SK-N-SH (cell line): ENCODE measurements around the gene ITPA. TPM values are rescaled to one million over a fixed set of nuclear protein-coding genes. Genes with fewer than 3 reads are reported as not detected.

Experiments used
- CTCF ChIA-PET: fragments of 300-600, 350-600 bp; formaldehyde crosslinking; extraction: SDS; loops from one replicate; lab custom pipeline; 2021; lab: Yijun Ruan, JAX
- POLR2A ChIA-PET: fragments of 350-600 bp; sonication (Branson Sonifier 250); formaldehyde crosslinking; extraction: SDS; loops from one replicate; lab custom pipeline; 2020; ENCODE audit warnings: antibody characterized with exemption, inconsistent platforms; lab: Yijun Ruan, JAX
- DNase-seq: peaks from one replicate; pipeline ENCODE4 v3.0.0; 2012
- H2AFZ ChIP-seq: fragments of 200-600 bp; sonication (generic); 2 replicates; pipeline ENCODE4 v1.8.1; 2016; ENCODE audit warnings: antibody characterized with exemption, mild to moderate bottlenecking, low read depth
- H3F3A ChIP-seq: fragments of 200-600 bp; sonication (generic); replicated peaks from 2 replicates; pipeline ENCODE3; 2016; ENCODE audit warnings: antibody characterized with exemption, mild to moderate bottlenecking; ENCODE audit not compliant: insufficient read depth
- H3K27ac ChIP-seq, 2 experiments: fragments of 200-500 bp in 1 of 2; fragments of 200-600 bp in 1 of 2; sonication (Bioruptor generic) in 1 of 2; sonication (generic), shearing (Covaris generic) in 1 of 2; 2 replicates each; pipeline versions ENCODE4 v1.5.1 to v1.6.1; 2014 to 2016; ENCODE audit warnings: low read depth in 2 of 2, inconsistent platforms in 1 of 2, low read length in 1 of 2, mild to moderate bottlenecking in 1 of 2, mixed read lengths in 1 of 2
- H3K27me3 ChIP-seq: fragments of 200-600 bp; sonication (generic), shearing (Covaris generic); 2 replicates; pipeline ENCODE4 v1.6.1; 2016; ENCODE audit warnings: mixed run types; ENCODE audit not compliant: insufficient read depth
- H3K36me3 ChIP-seq, 2 experiments: fragments of 200-500 bp in 1 of 2; fragments of 200-600 bp in 1 of 2; sonication (Bioruptor generic) in 1 of 2; sonication (generic) in 1 of 2; replicated peaks in 1 of 2; 2 replicates each; pipeline versions ENCODE3 to v1.5.1; 2014 to 2016; ENCODE audit warnings: low read length in 1 of 2, mild to moderate bottlenecking in 1 of 2; ENCODE audit not compliant: insufficient read depth in 2 of 2, control insufficient read depth in 1 of 2
- H3K4me1 ChIP-seq, 2 experiments: fragments of 200-500 bp in 1 of 2; fragments of 200-600 bp in 1 of 2; sonication (Bioruptor generic) in 1 of 2; sonication (generic), shearing (Covaris generic) in 1 of 2; 2 replicates each; pipeline versions ENCODE4 v1.5.1 to v1.6.1; 2014 to 2016; ENCODE audit warnings: low read depth in 1 of 2, low read length in 1 of 2, mixed run types in 1 of 2; ENCODE audit not compliant: insufficient read depth in 2 of 2, control insufficient read depth in 1 of 2
- H3K4me2 ChIP-seq: fragments of 200-600 bp; sonication (generic), shearing (Covaris generic); 2 replicates; pipeline ENCODE4 v1.6.1; 2017; ENCODE audit warnings: mixed run types
- H3K4me3 ChIP-seq, 2 experiments: fragments of 200-500 bp in 1 of 2; fragments of 200-600 bp in 1 of 2; sonication (Bioruptor generic) in 1 of 2; sonication (generic), shearing (Covaris generic) in 1 of 2; 2 replicates each; pipeline versions ENCODE4 v1.5.1 to v1.8.1; 2014 to 2016; ENCODE audit warnings: low read depth in 2 of 2, inconsistent platforms in 1 of 2, low read length in 1 of 2, mild to moderate bottlenecking in 1 of 2, mixed read lengths in 1 of 2, moderate library complexity in 1 of 2
- H3K79me2 ChIP-seq: fragments of 200-600 bp; sonication (generic); 2 replicates; pipeline ENCODE4 v1.8.1; 2017; ENCODE audit warnings: mild to moderate bottlenecking; ENCODE audit not compliant: insufficient read depth
- H3K9ac ChIP-seq: fragments of 200-600 bp; sonication (generic); 2 replicates; pipeline ENCODE4 v1.6.1; 2017; ENCODE audit warnings: mixed run types
- H3K9me2 ChIP-seq: fragments of 200-600 bp; sonication (generic); 2 replicates; pipeline ENCODE4 v1.6.1; 2017; ENCODE audit warnings: mixed run types
- H3K9me3 ChIP-seq: fragments of 200-600 bp; sonication (generic); 2 replicates; pipeline ENCODE4 v1.6.1; 2017; ENCODE audit warnings: mixed run types, mild to moderate bottlenecking, moderate library complexity
- H4K20me1 ChIP-seq: fragments of 200-600 bp; sonication (generic); 2 replicates; pipeline ENCODE4 v1.6.1; 2017; ENCODE audit warnings: mild to moderate bottlenecking, mixed run types; ENCODE audit not compliant: insufficient read depth
- CHD2 ChIP-seq: fragments of 150-350 bp; IDR thresholded peaks from 2 replicates; pipeline ENCODE4 v1.6.1; 2018; ENCODE audit warnings: low read length; ENCODE audit not compliant: partially characterized antibody
- ELF1 ChIP-seq: IDR thresholded peaks from 2 replicates; pipeline ENCODE4 v1.4.0; 2012
- EP300 ChIP-seq, 2 experiments: IDR thresholded peaks; 2 replicates each; pipeline versions ENCODE4 v1.4.0 to v1.6.1; 2012; ENCODE audit warnings: borderline replicate concordance in 1 of 2, low read depth in 1 of 2, low read length in 1 of 2
- FOSL2 ChIP-seq: IDR thresholded peaks from 2 replicates; pipeline ENCODE4 v1.4.0; 2012; ENCODE audit warnings: low read depth, mild to moderate bottlenecking, moderate library complexity, borderline replicate concordance
- FOXJ3 ChIP-seq: sonication (generic); formaldehyde crosslinking; IDR thresholded peaks from 2 replicates; pipeline ENCODE4 v1.5.1; 2020; ENCODE audit warnings: mild to moderate bottlenecking, missing genetic modification reagents
- FOXM1 ChIP-seq: IDR thresholded peaks from 2 replicates; pipeline ENCODE4 v1.4.0; 2012; ENCODE audit warnings: low read depth, mild to moderate bottlenecking
- MEF2A ChIP-seq: IDR thresholded peaks from 2 replicates; pipeline ENCODE4 v1.4.0; 2012; ENCODE audit warnings: low read depth, borderline replicate concordance
- NRF1 ChIP-seq: IDR thresholded peaks from 2 replicates; pipeline ENCODE4 v1.6.1; 2012; ENCODE audit warnings: low read depth, mild to moderate bottlenecking, low read length
- RAD21 ChIP-seq: IDR thresholded peaks from 2 replicates; pipeline ENCODE4 v1.6.1; 2012; ENCODE audit warnings: mild to moderate bottlenecking, low read length
- RXRA ChIP-seq: IDR thresholded peaks from 2 replicates; pipeline ENCODE4 v1.4.0; 2012; ENCODE audit warnings: low read depth, mild to moderate bottlenecking, borderline replicate concordance
- TAF1 ChIP-seq: IDR thresholded peaks from 2 replicates; pipeline ENCODE4 v1.6.1; 2012; ENCODE audit warnings: low read depth, mild to moderate bottlenecking, low read length, moderate library complexity, borderline replicate concordance
- TEAD4 ChIP-seq: IDR thresholded peaks from 2 replicates; pipeline ENCODE4 v1.4.0; 2012; ENCODE audit warnings: mild to moderate bottlenecking, borderline replicate concordance; ENCODE audit not compliant: insufficient read depth
- YY1 ChIP-seq: IDR thresholded peaks from 2 replicates; pipeline ENCODE4 v1.4.0; 2012; ENCODE audit warnings: low read depth, mild to moderate bottlenecking
- WGBS: methylation state at CpG from one replicate; pipeline ENCODE4 v1.1.6; 2017; ENCODE audit warnings: low lambda C conversion rate; 5-methylcytosine and 5-hydroxymethylcytosine counted together
- polyA plus RNA-seq, 3 experiments: library from polyadenylated mRNA; depleted of rRNA; stranded (reverse); fragments of >200 nt; gene quantifications; 2 replicates each; pipeline ENCODE4 v1.2.3, GENCODE V29; 2012
- TF ChIP-seq, protein P1 (sequence below): fragments of 150-350 bp; IDR thresholded peaks from 2 replicates; pipeline ENCODE4 v1.6.1; 2017; ENCODE audit warnings: antibody characterized with exemption, low read length, low read depth, borderline replicate concordance
- TF ChIP-seq, protein P2 (sequence below): fragments of 150-350 bp; IDR thresholded peaks from 2 replicates; pipeline ENCODE4 v1.6.1; 2016; ENCODE audit warnings: mild to moderate bottlenecking, low read depth, low read length
- TF ChIP-seq, protein P3 (sequence below): IDR thresholded peaks from 2 replicates; pipeline ENCODE4 v1.4.0; 2012; ENCODE audit warnings: low read depth, borderline replicate concordance
- TF ChIP-seq, protein P4 (sequence below): IDR thresholded peaks from 2 replicates; pipeline ENCODE4 v1.4.0; 2012; ENCODE audit warnings: low read depth
- TF ChIP-seq, protein P5 (sequence below): IDR thresholded peaks from 2 replicates; pipeline ENCODE4 v1.4.0; 2012; ENCODE audit warnings: low read depth, borderline replicate concordance

The ITPA gene
- polyA plus RNA-seq, 1 of the 3 experiments (the other 2 are of a cell fraction) = 66.7 TPM

DNA sequence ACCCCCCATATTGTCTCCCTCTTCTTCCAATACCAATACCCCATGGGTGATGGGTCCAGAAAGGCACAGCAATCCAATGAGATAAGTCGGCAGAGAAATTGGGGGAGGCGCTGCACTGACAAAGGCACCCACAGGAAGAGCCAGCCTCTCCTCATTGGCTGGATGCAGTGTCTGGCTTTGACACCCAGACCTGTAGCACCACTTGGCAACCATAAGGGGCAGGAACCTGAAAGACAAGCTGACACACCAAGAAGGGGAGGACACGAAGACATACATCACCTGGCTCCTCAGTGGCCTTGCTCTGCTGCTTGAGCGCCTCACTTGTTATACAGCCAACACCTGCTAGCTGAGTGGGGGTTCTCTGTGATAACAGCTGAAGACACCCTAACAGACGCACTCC lies 49.1 kb downstream of the ITPA start:
- H3K27ac ChIP-seq = no peak overlapping the region
- no peak overlapping the region for H3K9ac ChIP-seq
- no peak for DNase-seq
- 90% methylated on average over 4 of the region's 5 CpGs for WGBS
- H3K4me2 ChIP-seq = no peak overlapping the region
- no peaks in the 10 kb centered on the region for H4K20me1 ChIP-seq
- TF ChIP-seq EP300 (IDR thresholded peaks at IDR 0.05; ENCODE audit: borderline replicate concordance in 1 of 2, low read depth in 1 of 2, low read length in 1 of 2) (no peak), TEAD4 (no peak), FOXJ3 (CRISPR knock-in tag) (no peak), ELF1 (no peak), CHD2 (no peak), TAF1 (no peak), YY1 (no peak), RAD21 (no peak), FOSL2 (no peak), MEF2A (no peak), FOXM1 (no peak), NRF1 (no peak), RXRA (no peak)
- TF ChIP-seq, protein P1, sequence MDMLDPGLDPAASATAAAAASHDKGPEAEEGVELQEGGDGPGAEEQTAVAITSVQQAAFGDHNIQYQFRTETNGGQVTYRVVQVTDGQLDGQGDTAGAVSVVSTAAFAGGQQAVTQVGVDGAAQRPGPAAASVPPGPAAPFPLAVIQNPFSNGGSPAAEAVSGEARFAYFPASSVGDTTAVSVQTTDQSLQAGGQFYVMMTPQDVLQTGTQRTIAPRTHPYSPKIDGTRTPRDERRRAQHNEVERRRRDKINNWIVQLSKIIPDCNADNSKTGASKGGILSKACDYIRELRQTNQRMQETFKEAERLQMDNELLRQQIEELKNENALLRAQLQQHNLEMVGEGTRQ = no peak
- TF ChIP-seq, protein P2, sequence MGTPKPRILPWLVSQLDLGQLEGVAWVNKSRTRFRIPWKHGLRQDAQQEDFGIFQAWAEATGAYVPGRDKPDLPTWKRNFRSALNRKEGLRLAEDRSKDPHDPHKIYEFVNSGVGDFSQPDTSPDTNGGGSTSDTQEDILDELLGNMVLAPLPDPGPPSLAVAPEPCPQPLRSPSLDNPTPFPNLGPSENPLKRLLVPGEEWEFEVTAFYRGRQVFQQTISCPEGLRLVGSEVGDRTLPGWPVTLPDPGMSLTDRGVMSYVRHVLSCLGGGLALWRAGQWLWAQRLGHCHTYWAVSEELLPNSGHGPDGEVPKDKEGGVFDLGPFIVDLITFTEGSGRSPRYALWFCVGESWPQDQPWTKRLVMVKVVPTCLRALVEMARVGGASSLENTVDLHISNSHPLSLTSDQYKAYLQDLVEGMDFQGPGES = no peak
- TF ChIP-seq, protein P3, sequence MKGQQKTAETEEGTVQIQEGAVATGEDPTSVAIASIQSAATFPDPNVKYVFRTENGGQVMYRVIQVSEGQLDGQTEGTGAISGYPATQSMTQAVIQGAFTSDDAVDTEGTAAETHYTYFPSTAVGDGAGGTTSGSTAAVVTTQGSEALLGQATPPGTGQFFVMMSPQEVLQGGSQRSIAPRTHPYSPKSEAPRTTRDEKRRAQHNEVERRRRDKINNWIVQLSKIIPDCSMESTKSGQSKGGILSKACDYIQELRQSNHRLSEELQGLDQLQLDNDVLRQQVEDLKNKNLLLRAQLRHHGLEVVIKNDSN = no peak
- TF ChIP-seq, protein P4, sequence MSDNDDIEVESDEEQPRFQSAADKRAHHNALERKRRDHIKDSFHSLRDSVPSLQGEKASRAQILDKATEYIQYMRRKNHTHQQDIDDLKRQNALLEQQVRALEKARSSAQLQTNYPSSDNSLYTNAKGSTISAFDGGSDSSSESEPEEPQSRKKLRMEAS = no peak
- TF ChIP-seq, protein P5, sequence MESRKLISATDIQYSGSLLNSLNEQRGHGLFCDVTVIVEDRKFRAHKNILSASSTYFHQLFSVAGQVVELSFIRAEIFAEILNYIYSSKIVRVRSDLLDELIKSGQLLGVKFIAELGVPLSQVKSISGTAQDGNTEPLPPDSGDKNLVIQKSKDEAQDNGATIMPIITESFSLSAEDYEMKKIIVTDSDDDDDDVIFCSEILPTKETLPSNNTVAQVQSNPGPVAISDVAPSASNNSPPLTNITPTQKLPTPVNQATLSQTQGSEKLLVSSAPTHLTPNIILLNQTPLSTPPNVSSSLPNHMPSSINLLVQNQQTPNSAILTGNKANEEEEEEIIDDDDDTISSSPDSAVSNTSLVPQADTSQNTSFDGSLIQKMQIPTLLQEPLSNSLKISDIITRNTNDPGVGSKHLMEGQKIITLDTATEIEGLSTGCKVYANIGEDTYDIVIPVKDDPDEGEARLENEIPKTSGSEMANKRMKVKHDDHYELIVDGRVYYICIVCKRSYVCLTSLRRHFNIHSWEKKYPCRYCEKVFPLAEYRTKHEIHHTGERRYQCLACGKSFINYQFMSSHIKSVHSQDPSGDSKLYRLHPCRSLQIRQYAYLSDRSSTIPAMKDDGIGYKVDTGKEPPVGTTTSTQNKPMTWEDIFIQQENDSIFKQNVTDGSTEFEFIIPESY = no peak
- ChIA-PET CTCF (interaction anchor here (1.0 to 1.3 kb wide), 2 partner anchors 13 to 40 kb away, joined by 4 to 6 read pairs; no protein-coding TSS in a partner anchor), POLR2A (no interaction called here)
- no peak overlapping the region for H2AFZ ChIP-seq
- no peaks in the 10 kb centered on the region for H3K79me2 ChIP-seq
- no peaks in the 10 kb centered on the region for H3K9me2 ChIP-seq
- H3K4me3 ChIP-seq = no peak overlapping the region
- H3K27me3 ChIP-seq = no peaks in the 10 kb centered on the region
- peaks cover 2% of the 10 kb centered on the region for H3F3A ChIP-seq
- H3K36me3 ChIP-seq = peaks cover 13 to 39% of the 10 kb centered on the region in 2 experiments
- no peaks in the 10 kb centered on the region for H3K9me3 ChIP-seq
- H3K4me1 ChIP-seq = no peaks in the 10 kb centered on the region
